Raji (cell line): Measurements from ENCODE around the gene POMT2.
A peak's percentile ranks its signal among the peaks of the same experiment; 100 is the strongest.

Source experiments
- POLR2A ChIP-seq: IDR thresholded peaks from 2 replicates; pipeline ENCODE4 v1.6.1; 2011; ENCODE audit warnings: low read depth, low read length, control low read depth; ENCODE audit not compliant: insufficient read depth

The POMT2 gene

GRCh38 chr14:77320238-77320935, at the start of gene POMT2:
Gene POMT2 (minus strand): TSS chr14:77320883. CDS start chr14:77320681, 202 bp downstream.
- peak; percentile 80 for TF ChIP-seq POLR2A

- no peak for TF ChIP-seq POLR2A
Measured at GRCh38 chr14:77369285-77369684, 48.6 kb upstream of the POMT2 start.

- no peak for TF ChIP-seq POLR2A
Measured at GRCh38 chr14:77364146-77364545, 43.5 kb upstream of the POMT2 start.

GRCh38 chr14:77359626-77360025, 38.9 kb upstream of the POMT2 start:
- TF ChIP-seq POLR2A, result no peak

- no peak for TF ChIP-seq POLR2A
Measured at GRCh38 chr14:77356899-77357298, 36.2 kb upstream of the POMT2 start.

- TF ChIP-seq POLR2A, result no peak
Measured at GRCh38 chr14:77355811-77356210, 35.1 kb upstream of the POMT2 start.

GRCh38 chr14:77353469-77354141, 32.9 kb upstream of the POMT2 start:
- no peak for TF ChIP-seq POLR2A

- TF ChIP-seq POLR2A, result no peak
Measured at GRCh38 chr14:77347751-77348150, 27.1 kb upstream of the POMT2 start.

- no peak for TF ChIP-seq POLR2A
Measured at GRCh38 chr14:77346495-77346894, 25.8 kb upstream of the POMT2 start.

- no peak for TF ChIP-seq POLR2A
Measured at GRCh38 chr14:77344377-77344996, 23.8 kb upstream of the POMT2 start.

GRCh38 chr14:77343662-77344061, 23.0 kb upstream of the POMT2 start:
- no peak for TF ChIP-seq POLR2A

GRCh38 chr14:77342726-77343397, 22.2 kb upstream of the POMT2 start:
- no peak for TF ChIP-seq POLR2A

GRCh38 chr14:77340389-77340788, 19.7 kb upstream of the POMT2 start:
- no peak for TF ChIP-seq POLR2A

- TF ChIP-seq POLR2A, result no peak
Measured at GRCh38 chr14:77339407-77339806, 18.7 kb upstream of the POMT2 start.

GRCh38 chr14:77338302-77338701, 17.6 kb upstream of the POMT2 start:
- TF ChIP-seq POLR2A, result no peak

GRCh38 chr14:77337880-77338279, 17.2 kb upstream of the POMT2 start:
- no peak for TF ChIP-seq POLR2A
